Keratinocyte (primary cell): ENCODE data around the gene MPPED1. TPM values are rescaled to one million over a fixed set of nuclear protein-coding genes. Genes with fewer than 3 reads are reported as not detected.

Source experiments
- DNase-seq: peaks from one replicate; pipeline ENCODE4 v3.0.0-alpha.2; 2011; ENCODE audit warnings: low read depth, missing footprints, low spot score
- FAIRE-seq: peaks from 2 replicates; lab custom pipeline; 2011; peaks lifted over from hg19 to GRCh38; lab: Jason Lieb, UNC
- H2AFZ ChIP-seq: 2 replicates; pipeline ENCODE4 v1.6.0; 2012; ENCODE audit warnings: low read length, control low read depth, inconsistent platforms; ENCODE audit not compliant: control insufficient read depth
- H3K27ac ChIP-seq: 2 replicates; pipeline ENCODE4 v1.5.1; 2011; ENCODE audit warnings: low read length; ENCODE audit not compliant: control insufficient read depth, insufficient read depth
- H3K27me3 ChIP-seq: 3 replicates; pipeline ENCODE4 v1.6.0; 2011; ENCODE audit warnings: low read length; ENCODE audit not compliant: control insufficient read depth, insufficient read depth; ENCODE audit errors: extremely low read depth
- H3K36me3 ChIP-seq, 2 experiments: 2 replicates in 1 of 2; 3 replicates in 1 of 2; pipeline ENCODE4 v1.5.1; 2011; ENCODE audit warnings: low read length in 2 of 2, mild to moderate bottlenecking in 1 of 2; ENCODE audit not compliant: control insufficient read depth in 2 of 2, insufficient read depth in 2 of 2; ENCODE audit errors: extremely low read depth in 1 of 2
- H3K4me1 ChIP-seq: 3 replicates; pipeline ENCODE4 v1.5.1; 2011; ENCODE audit warnings: low read length; ENCODE audit not compliant: control insufficient read depth, insufficient read depth; ENCODE audit errors: extremely low read depth
- H3K4me2 ChIP-seq: 3 replicates; pipeline ENCODE4 v1.6.0; 2011; ENCODE audit warnings: low read depth, low read length; ENCODE audit not compliant: control insufficient read depth, insufficient read depth; ENCODE audit errors: extremely low read depth
- H3K4me3 ChIP-seq, 3 experiments: fragments of 200-600 bp in 1 of 3; sonication (generic) in 1 of 3; 2 replicates in 2 of 3; 3 replicates in 1 of 3; pipeline ENCODE4 v1.5.1; 2011 to 2016; ENCODE audit warnings: low read length in 3 of 3, mild to moderate bottlenecking in 3 of 3, control low read depth in 2 of 3, inconsistent platforms in 1 of 3, low read depth in 1 of 3, mixed read lengths in 1 of 3, mixed run types in 1 of 3, moderate library complexity in 1 of 3; ENCODE audit not compliant: control insufficient read depth in 2 of 3, insufficient read depth in 2 of 3; ENCODE audit errors: extremely low read depth in 1 of 3
- H3K79me2 ChIP-seq: 2 replicates; pipeline ENCODE4 v1.6.0; 2012; ENCODE audit warnings: low read length; ENCODE audit not compliant: control insufficient read depth, insufficient read depth
- H3K9ac ChIP-seq: 3 replicates; pipeline ENCODE4 v1.6.0; 2011; ENCODE audit warnings: low read length; ENCODE audit not compliant: control insufficient read depth, insufficient read depth; ENCODE audit errors: extremely low read depth
- H3K9me1 ChIP-seq: 3 replicates; pipeline ENCODE4 v1.6.0; 2011; ENCODE audit warnings: low read length; ENCODE audit not compliant: control insufficient read depth, insufficient read depth; ENCODE audit errors: extremely low read depth
- H3K9me3 ChIP-seq: 2 replicates; pipeline ENCODE4 v1.5.1; 2012; ENCODE audit warnings: low read depth, low read length; ENCODE audit not compliant: control insufficient read depth
- H4K20me1 ChIP-seq: 3 replicates; pipeline ENCODE4 v1.6.0; 2011; ENCODE audit warnings: low read length; ENCODE audit not compliant: control insufficient read depth, insufficient read depth; ENCODE audit errors: extremely low read depth
- CTCF ChIP-seq, 3 experiments: IDR thresholded peaks in 1 of 3; conservative IDR thresholded peaks in 1 of 3; optimal IDR thresholded peaks in 1 of 3; 2 replicates in 2 of 3; 3 replicates in 1 of 3; pipeline versions ENCODE3 to v1.5.1; 2011; ENCODE audit warnings: low read length in 3 of 3, mild to moderate bottlenecking in 3 of 3, moderate library complexity in 2 of 3, control low read depth in 1 of 3, inconsistent platforms in 1 of 3; ENCODE audit not compliant: insufficient read depth in 2 of 3; ENCODE audit errors: extremely low read depth in 1 of 3
- EZH2 ChIP-seq: IDR thresholded peaks from one replicate; pipeline ENCODE4 v1.6.1; 2012; ENCODE audit warnings: inconsistent platforms, mild to moderate bottlenecking, low read length, moderate library complexity
- dilution Hi-C: fragments of 300-500 bp; cut with MboI; formaldehyde crosslinking; loops from one replicate; pipeline ENCODE4 v1.7.0; 2020; ENCODE audit warnings: low sequenced_read_pairs; ENCODE audit not compliant: extremely low pct_ligation_motif_present
- polyA plus RNA-seq, 5 experiments: library from polyadenylated mRNA; depleted of rRNA in 3 of 5; stranded (reverse) in 3 of 5; stranded (forward) in 1 of 5; unstranded in 1 of 5; fragments of >200 nt; gene quantifications; 1 replicate in 1 of 5; 2 replicates in 3 of 5; 3 replicates in 1 of 5; pipeline versions ENCODE4 v1.2.1 to v1.2.3, GENCODE V29; 2011 to 2012; ENCODE audit warnings: missing spikeins in 2 of 5, low read depth in 1 of 5, low replicate concordance in 1 of 5

Gene MPPED1
- polyA plus RNA-seq, 1 donor (not counting 4 experiments of a cell fraction or from before 2014, with no cell fraction given), result not detected

GRCh38 chr22:43426816-43427215 lies 15.0 kb downstream of the MPPED1 start:
- Histone ChIP-seq H3K9me3 (no peaks in the 10 kb centered on the region), H4K20me1 (peaks cover 2% of the 10 kb centered on the region), H3K4me2 (no peak overlapping the region), H2AFZ (no peak overlapping the region), H3K79me2 (no peaks in the 10 kb centered on the region), H3K9me1 (no peaks in the 10 kb centered on the region), H3K9ac (no peak overlapping the region), H3K27ac (no peak overlapping the region), H3K4me3 (no peak overlapping the region), H3K4me1 (no peaks in the 10 kb centered on the region), H3K36me3 (no peaks in the 10 kb centered on the region), H3K27me3 (peaks cover 67% of the 10 kb centered on the region)
- TF ChIP-seq CTCF (optimal IDR thresholded peaks at IDR 0.05 in 1 of 3, IDR thresholded peaks at IDR 0.05 in 1 of 3, conservative IDR thresholded peaks at IDR 0.05 in 1 of 3; ENCODE audit: extremely low read depth in 1 of 3, insufficient read depth in 2 of 3, low read length in 3 of 3) (no peak), EZH2 (no peak)
- FAIRE-seq (no peak), DNase-seq (no peak)
- dilution Hi-C loops, result no loop called here

GRCh38 chr22:43427296-43428004 lies 15.6 kb downstream of the MPPED1 start:
- Histone ChIP-seq H4K20me1 (peaks cover 2% of the 10 kb centered on the region), H3K27me3 (peaks cover 62% of the 10 kb centered on the region), H3K9me1 (no peaks in the 10 kb centered on the region), H3K9ac (no peak overlapping the region), H2AFZ (no peak overlapping the region), H3K36me3 (no peaks in the 10 kb centered on the region), H3K27ac (no peak overlapping the region), H3K4me3 (no peak overlapping the region), H3K4me2 (no peak overlapping the region), H3K9me3 (no peaks in the 10 kb centered on the region), H3K79me2 (no peaks in the 10 kb centered on the region), H3K4me1 (no peaks in the 10 kb centered on the region)
- dilution Hi-C loops, result no loop called here
- no peak for FAIRE-seq
- DNase-seq, result no peak
- no peak for TF ChIP-seq EZH2
- TF ChIP-seq CTCF (optimal IDR thresholded peaks at IDR 0.05 in 1 of 3, IDR thresholded peaks at IDR 0.05 in 1 of 3, conservative IDR thresholded peaks at IDR 0.05 in 1 of 3; ENCODE audit: extremely low read depth in 1 of 3, insufficient read depth in 2 of 3, low read length in 3 of 3), result no peak
